Panc1 (cell line): ENCODE data around the gene USP40. TPM values are rescaled to one million over a fixed set of nuclear protein-coding genes. Genes with fewer than 3 reads are reported as not detected.

ENCODE experiments used
- ATAC-seq: fragments of 200-7000 bp; cut with Tn5 transposase; 2 replicates; pipeline ENCODE4 v1.9.1; 2020; ENCODE audit warnings: mild to moderate bottlenecking, moderate library complexity
- BruUV-seq: library from RNA; stranded (reverse); fragments of 400-500 nt; replicated peaks from 2 replicates; lab custom pipeline; 2021; lab: Mats Ljungman, UMichigan
- CTCF ChIA-PET: fragments of 300-600 bp; sonication (Branson Sonifier 250); formaldehyde crosslinking; loops from one replicate; lab custom pipeline; 2022; ENCODE audit warnings: antibody characterized with exemption; lab: Charles Lee
- POLR2A ChIA-PET: fragments of 300-600 bp; sonication (Branson Sonifier 250); formaldehyde crosslinking; loops from one replicate; lab custom pipeline; 2022; ENCODE audit warnings: antibody characterized with exemption; lab: Charles Lee
- DNase-seq: peaks from one replicate; pipeline ENCODE4 v3.0.0-alpha.2; 2010; ENCODE audit warnings: low read depth, low spot score
- H3K27ac ChIP-seq: 2 replicates; pipeline ENCODE4 v1.5.1; 2011; ENCODE audit warnings: mild to moderate bottlenecking, low read length, inconsistent platforms
- H3K27me3 ChIP-seq: fragments of 200-500 bp; sonication (Bioruptor generic); 2 replicates; pipeline ENCODE4 v1.6.0; 2014; ENCODE audit warnings: low read length, inconsistent platforms; ENCODE audit not compliant: control insufficient read depth, insufficient read depth
- H3K36me3 ChIP-seq: fragments of 200-500 bp; sonication (Bioruptor generic); 2 replicates; pipeline ENCODE4 v1.5.1; 2014; ENCODE audit warnings: inconsistent platforms, mild to moderate bottlenecking, low read length, moderate library complexity; ENCODE audit not compliant: control insufficient read depth, insufficient read depth
- H3K4me1 ChIP-seq: 2 replicates; pipeline ENCODE4 v1.5.1; 2011; ENCODE audit warnings: inconsistent platforms, mild to moderate bottlenecking, low read length, moderate library complexity; ENCODE audit not compliant: control insufficient read depth, insufficient read depth
- H3K4me3 ChIP-seq, 2 experiments: 2 replicates each; pipeline ENCODE4 v1.5.1; 2011 to 2012; ENCODE audit warnings: low read depth in 2 of 2, low read length in 2 of 2, mild to moderate bottlenecking in 2 of 2, inconsistent platforms in 1 of 2, moderate library complexity in 1 of 2
- H3K9me3 ChIP-seq: fragments of 200-500 bp; sonication (Bioruptor generic); 2 replicates; pipeline ENCODE4 v1.5.1; 2014; ENCODE audit warnings: low read depth, mild to moderate bottlenecking, inconsistent platforms, low read length, moderate library complexity; ENCODE audit not compliant: control insufficient read depth, insufficient read depth
- POLR2AphosphoS5 ChIP-seq: IDR thresholded peaks from 2 replicates; pipeline ENCODE4 v1.6.1; 2012; ENCODE audit warnings: mild to moderate bottlenecking, low read depth, low read length, moderate library complexity
- SIN3A ChIP-seq: IDR thresholded peaks from 2 replicates; pipeline ENCODE4 v1.6.1; 2012; ENCODE audit warnings: low read depth, mild to moderate bottlenecking, low read length, moderate library complexity, borderline replicate concordance; ENCODE audit not compliant: insufficient read depth
- TCF7L2 ChIP-seq: IDR thresholded peaks from 2 replicates; pipeline ENCODE4 v1.6.1; 2011; ENCODE audit warnings: mild to moderate bottlenecking, low read depth, low read length, inconsistent platforms
- in situ Hi-C: cut with HindIII; loops from 2 replicates; pipeline ENCODE4 v1.10.0; 2016; ENCODE audit warnings: low sequenced_read_pairs, low pct_unique_long_range_greater_than_20kb
- intact Hi-C: fragments of 100-400 bp; cut with micrococcal nuclease; formaldehyde crosslinking; loops from one replicate; pipeline ENCODE4 v1.10.0; 2022; ENCODE audit not compliant: unreplicated experiment
- total RNA-seq: library from RNA; stranded (reverse); gene quantifications from one replicate; pipeline ENCODE4 v1.2.1, GENCODE V29; 2021; ENCODE audit not compliant: unreplicated experiment
- TF ChIP-seq, protein P1 (sequence below), 2 experiments: IDR thresholded peaks; 2 replicates each; pipeline ENCODE4 v1.6.1; 2011 to 2012; ENCODE audit warnings: low read depth in 2 of 2, control low read depth in 1 of 2, low read length in 1 of 2, mild to moderate bottlenecking in 1 of 2, moderate library complexity in 1 of 2; ENCODE audit not compliant: insufficient read depth in 1 of 2
- TF ChIP-seq, protein P2 (sequence below): fragments of 450-650 bp; IDR thresholded peaks from 2 replicates; pipeline ENCODE4 v1.5.1; 2017; ENCODE audit warnings: mild to moderate bottlenecking

USP40 gene
- total RNA-seq, 1 experiment from 2014 or later: 26.6 TPM

DNA sequence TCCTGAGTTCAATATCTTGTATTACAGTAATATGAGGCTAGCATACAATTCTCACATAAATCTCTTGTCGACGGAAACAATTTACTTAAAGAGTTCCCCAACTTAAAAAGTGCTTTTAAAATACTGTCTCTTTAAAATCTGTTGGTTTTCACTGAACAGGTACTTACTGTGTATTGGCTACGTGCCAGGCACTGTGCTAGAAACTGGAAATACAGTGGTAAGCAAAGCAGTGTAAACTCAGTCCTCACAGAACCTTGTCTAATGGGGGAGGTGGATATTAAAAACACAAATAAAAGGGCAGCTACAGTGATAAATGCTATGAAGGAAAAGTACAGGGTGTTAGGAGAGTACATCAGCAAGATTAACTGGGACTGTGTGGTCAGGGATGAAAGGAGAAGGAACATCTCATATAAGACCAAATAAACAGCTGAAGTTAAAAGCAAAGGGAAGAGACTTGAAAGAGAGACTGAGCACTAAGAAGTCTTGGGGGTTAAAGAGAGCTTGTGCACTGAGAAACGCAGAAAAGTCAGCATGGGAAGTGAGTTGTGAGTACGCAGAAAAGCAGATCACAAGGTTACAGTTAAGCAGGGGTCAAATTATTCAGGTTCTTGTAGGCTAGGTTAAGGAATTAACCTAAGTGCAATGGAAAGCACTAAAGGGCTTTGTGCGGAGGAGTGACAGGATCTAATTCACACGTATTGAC lies 52.5 kb downstream of the USP40 start:
- POLR2A ChIA-PET: no interaction called here
- DNase-seq: no peak
- Histone ChIP-seq H3K27me3 (no peaks in the 10 kb centered on the region), H3K9me3 (no peaks in the 10 kb centered on the region), H3K4me3 (no peak overlapping the region), H3K36me3 (no peaks in the 10 kb centered on the region; the same call in 1 of the 2 replicates), H3K4me1 (no peaks in the 10 kb centered on the region), H3K27ac (no peak overlapping the region)
- ATAC-seq: no peak
- BruUV-seq: no TSS peak
- in situ Hi-C loops: no loop called here
- CTCF ChIA-PET: no interaction called here
- intact Hi-C loops: no loop called here
- TF ChIP-seq, protein P1, sequence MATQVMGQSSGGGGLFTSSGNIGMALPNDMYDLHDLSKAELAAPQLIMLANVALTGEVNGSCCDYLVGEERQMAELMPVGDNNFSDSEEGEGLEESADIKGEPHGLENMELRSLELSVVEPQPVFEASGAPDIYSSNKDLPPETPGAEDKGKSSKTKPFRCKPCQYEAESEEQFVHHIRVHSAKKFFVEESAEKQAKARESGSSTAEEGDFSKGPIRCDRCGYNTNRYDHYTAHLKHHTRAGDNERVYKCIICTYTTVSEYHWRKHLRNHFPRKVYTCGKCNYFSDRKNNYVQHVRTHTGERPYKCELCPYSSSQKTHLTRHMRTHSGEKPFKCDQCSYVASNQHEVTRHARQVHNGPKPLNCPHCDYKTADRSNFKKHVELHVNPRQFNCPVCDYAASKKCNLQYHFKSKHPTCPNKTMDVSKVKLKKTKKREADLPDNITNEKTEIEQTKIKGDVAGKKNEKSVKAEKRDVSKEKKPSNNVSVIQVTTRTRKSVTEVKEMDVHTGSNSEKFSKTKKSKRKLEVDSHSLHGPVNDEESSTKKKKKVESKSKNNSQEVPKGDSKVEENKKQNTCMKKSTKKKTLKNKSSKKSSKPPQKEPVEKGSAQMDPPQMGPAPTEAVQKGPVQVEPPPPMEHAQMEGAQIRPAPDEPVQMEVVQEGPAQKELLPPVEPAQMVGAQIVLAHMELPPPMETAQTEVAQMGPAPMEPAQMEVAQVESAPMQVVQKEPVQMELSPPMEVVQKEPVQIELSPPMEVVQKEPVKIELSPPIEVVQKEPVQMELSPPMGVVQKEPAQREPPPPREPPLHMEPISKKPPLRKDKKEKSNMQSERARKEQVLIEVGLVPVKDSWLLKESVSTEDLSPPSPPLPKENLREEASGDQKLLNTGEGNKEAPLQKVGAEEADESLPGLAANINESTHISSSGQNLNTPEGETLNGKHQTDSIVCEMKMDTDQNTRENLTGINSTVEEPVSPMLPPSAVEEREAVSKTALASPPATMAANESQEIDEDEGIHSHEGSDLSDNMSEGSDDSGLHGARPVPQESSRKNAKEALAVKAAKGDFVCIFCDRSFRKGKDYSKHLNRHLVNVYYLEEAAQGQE (IDR thresholded peaks at IDR 0.05; ENCODE audit: insufficient read depth in 1 of 2, low read depth in 2 of 2, low read length in 1 of 2): no peak
- no peak for TF ChIP-seq TCF7L2
- no peak for TF ChIP-seq POLR2AphosphoS5
- TF ChIP-seq, protein P2, sequence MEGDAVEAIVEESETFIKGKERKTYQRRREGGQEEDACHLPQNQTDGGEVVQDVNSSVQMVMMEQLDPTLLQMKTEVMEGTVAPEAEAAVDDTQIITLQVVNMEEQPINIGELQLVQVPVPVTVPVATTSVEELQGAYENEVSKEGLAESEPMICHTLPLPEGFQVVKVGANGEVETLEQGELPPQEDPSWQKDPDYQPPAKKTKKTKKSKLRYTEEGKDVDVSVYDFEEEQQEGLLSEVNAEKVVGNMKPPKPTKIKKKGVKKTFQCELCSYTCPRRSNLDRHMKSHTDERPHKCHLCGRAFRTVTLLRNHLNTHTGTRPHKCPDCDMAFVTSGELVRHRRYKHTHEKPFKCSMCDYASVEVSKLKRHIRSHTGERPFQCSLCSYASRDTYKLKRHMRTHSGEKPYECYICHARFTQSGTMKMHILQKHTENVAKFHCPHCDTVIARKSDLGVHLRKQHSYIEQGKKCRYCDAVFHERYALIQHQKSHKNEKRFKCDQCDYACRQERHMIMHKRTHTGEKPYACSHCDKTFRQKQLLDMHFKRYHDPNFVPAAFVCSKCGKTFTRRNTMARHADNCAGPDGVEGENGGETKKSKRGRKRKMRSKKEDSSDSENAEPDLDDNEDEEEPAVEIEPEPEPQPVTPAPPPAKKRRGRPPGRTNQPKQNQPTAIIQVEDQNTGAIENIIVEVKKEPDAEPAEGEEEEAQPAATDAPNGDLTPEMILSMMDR: no peak
- TF ChIP-seq SIN3A: no peak

DNA sequence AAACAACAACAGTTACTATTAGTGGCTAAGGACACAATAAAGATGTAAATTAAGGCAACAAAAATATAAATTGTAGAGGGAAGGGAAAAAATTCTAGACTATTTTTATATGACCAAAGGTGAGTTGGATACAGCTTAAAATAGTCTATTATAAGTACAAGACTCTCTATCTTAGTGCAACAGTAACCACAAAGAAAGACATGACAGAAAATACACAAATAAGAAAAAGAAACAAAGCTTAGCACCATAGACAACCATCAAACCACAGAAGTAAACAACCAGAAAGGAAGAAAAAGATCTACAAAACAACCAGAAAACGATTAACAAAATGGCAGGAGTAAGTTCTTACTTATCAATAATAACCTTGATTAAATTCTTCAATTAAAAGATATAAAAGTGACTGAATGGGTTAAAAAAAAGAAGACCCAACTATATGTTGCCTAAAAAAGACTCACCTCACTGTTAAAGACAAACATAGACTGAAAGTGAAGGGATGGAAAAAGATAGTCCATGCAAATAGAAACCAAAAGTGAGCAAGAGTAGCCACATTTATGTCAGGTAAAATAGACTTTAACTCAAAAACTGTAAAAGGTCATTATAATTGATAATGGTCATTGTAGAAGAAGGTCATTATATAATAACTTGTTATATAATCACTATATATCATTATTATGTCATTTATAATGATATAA lies 62.5 kb downstream of the USP40 start:
- ChIA-PET POLR2A (no interaction called here), CTCF (no interaction called here)
- TF ChIP-seq, protein P1 (IDR thresholded peaks at IDR 0.05; ENCODE audit: insufficient read depth in 1 of 2, low read depth in 2 of 2, low read length in 1 of 2): no peak
- TF ChIP-seq POLR2AphosphoS5: no peak
- TF ChIP-seq TCF7L2: no peak
- TF ChIP-seq, protein P2: no peak
- Histone ChIP-seq H3K36me3 (no peaks in the 10 kb centered on the region), H3K4me3 (no peak overlapping the region), H3K27me3 (no peaks in the 10 kb centered on the region), H3K9me3 (peaks cover 14% of the 10 kb centered on the region; the same call in 1 of the 2 replicates), H3K27ac (no peak overlapping the region), H3K4me1 (no peaks in the 10 kb centered on the region)
- intact Hi-C loops (no loop called here), in situ Hi-C loops (no loop called here)
- ATAC-seq (no peak), DNase-seq (no peak)
- BruUV-seq: no TSS peak
